ENCODE data around the gene MPZL1.

DNA sequence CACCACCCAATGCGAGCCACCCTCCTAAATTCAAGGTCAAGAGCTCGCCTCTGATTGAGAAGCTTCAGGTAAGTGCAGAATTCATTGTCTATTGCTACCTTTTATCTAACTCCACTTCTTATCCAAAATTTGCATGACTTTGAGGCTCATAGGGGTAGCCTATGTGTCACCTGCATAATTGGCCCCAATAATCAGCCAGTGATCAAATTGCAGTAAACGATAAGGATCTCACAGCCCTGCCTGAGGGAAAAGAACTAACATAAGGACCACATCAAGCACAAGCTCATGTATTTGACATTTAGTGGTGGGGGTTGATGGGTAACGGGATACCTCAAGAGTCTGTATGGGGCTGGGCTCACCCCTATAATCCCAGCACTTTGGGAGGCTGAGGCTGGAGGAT lies 31.7 kb upstream of the MPZL1 start:
- TF ChIP-seq EZH2phosphoT487 (IDR thresholded peaks at IDR 0.05; ENCODE audit: borderline replicate concordance, low read length): no peak
- no peak for TF ChIP-seq CTCF (IDR thresholded peaks at IDR 0.05; ENCODE audit: low read depth, low read length, poor library complexity, severe bottlenecking)

Data from DOHH2 (cell line).